ENCODE measurements around the gene LAIR1. TPM values are rescaled to one million over a fixed set of nuclear protein-coding genes. Genes with fewer than 3 reads are reported as not detected.
"Not testable (repeated sequence)": the region's sequence is repeated elsewhere in the genome, so short reads cannot be mapped to it uniquely, and the experiment has no call there.

LAIR1 gene
- total and polyA plus RNA-seq, 2 experiments from 2014 or later: not detected

DNA sequence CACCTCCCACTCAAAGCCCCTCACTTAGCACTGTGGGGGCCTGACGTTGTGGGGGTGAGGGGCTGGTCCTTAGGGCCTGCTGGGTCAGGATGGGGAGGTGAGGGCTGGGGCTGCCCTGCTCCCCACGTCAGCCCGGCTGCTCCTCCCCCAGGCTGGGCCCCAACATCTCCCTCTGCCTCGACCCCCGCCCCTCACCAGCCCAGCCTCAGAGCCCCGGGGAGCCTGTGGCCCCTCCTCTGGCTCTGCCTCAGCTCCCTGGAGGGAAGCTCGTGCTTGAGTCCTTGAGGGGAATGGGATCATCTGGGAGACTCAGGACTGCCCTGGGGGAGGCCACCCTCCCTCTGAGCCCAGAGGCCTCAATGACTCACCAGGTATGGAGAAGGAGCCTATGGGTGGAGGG is 32.6 kb downstream of the LAIR1 start:
- no peaks in the 10 kb centered on the region for H3F3A ChIP-seq (ENCODE audit: insufficient read depth)
- H4K20me1 ChIP-seq (ENCODE audit: insufficient read depth): no peaks in the 10 kb centered on the region
- no peaks in the 10 kb centered on the region; the same call in 1 of the 2 replicates for H3K27me3 ChIP-seq (replicated peaks; ENCODE audit: insufficient read depth)
- H3K9ac ChIP-seq: no peak overlapping the region
- no peaks in the 10 kb centered on the region for H3K9me3 ChIP-seq (ENCODE audit: low read depth)
- 4 to 15% methylated on average over 4 to 7 of the region's 7 CpGs for WGBS, 2 experiments (ENCODE audit: low coverage in 1 of 2, low lambda C conversion rate in 2 of 2, missing lambda C conversion rate in 2 of 2)
- no peak overlapping the region for H2AFZ ChIP-seq
- no peak for TF ChIP-seq EZH2phosphoT487 (IDR thresholded peaks at IDR 0.05; ENCODE audit: insufficient read depth, low read depth)
- TF ChIP-seq EZH2 (IDR thresholded peaks at IDR 0.05; ENCODE audit: insufficient read depth, poor library complexity, severe bottlenecking): no peak
- no peak for DNase-seq
- in situ Hi-C loops (cut with MboI): no loop called here
- no peak overlapping the region for H3K27ac ChIP-seq
- no peak overlapping the region for H3K4me3 ChIP-seq
- H3K4me1 ChIP-seq (ENCODE audit: insufficient read depth): no peaks in the 10 kb centered on the region
- no peak overlapping the region for H3K4me2 ChIP-seq (ENCODE audit: unreplicated experiment)
- H3K79me2 ChIP-seq (ENCODE audit: insufficient read depth): no peaks in the 10 kb centered on the region
- H3K9me2 ChIP-seq (ENCODE audit: insufficient read depth): no peaks in the 10 kb centered on the region
- H3K36me3 ChIP-seq (ENCODE audit: low read depth): no peaks in the 10 kb centered on the region

- Histone ChIP-seq H3K79me2 (ENCODE audit: insufficient read depth) (no peaks in the 10 kb centered on the region), H3K4me2 (ENCODE audit: unreplicated experiment) (no peak overlapping the region), H3K9me3 (ENCODE audit: low read depth) (no peaks in the 10 kb centered on the region), H3K27ac (no peak overlapping the region), H4K20me1 (ENCODE audit: insufficient read depth) (no peaks in the 10 kb centered on the region), H3K4me1 (ENCODE audit: insufficient read depth) (no peaks in the 10 kb centered on the region), H3K27me3 (replicated peaks; ENCODE audit: insufficient read depth) (no peaks in the 10 kb centered on the region; the same call in 1 of the 2 replicates), H3K4me3 (no peak overlapping the region), H3F3A (ENCODE audit: insufficient read depth) (no peaks in the 10 kb centered on the region), H3K9me2 (ENCODE audit: insufficient read depth) (no peaks in the 10 kb centered on the region), H3K36me3 (ENCODE audit: low read depth) (no peaks in the 10 kb centered on the region), H3K9ac (no peak overlapping the region), H2AFZ (no peak overlapping the region)
- WGBS, 2 experiments (ENCODE audit: low coverage in 1 of 2, low lambda C conversion rate in 2 of 2, missing lambda C conversion rate in 2 of 2): 27 to 32% methylated on average over 5 to 7 of the region's 7 CpGs
- no peak for DNase-seq
- TF ChIP-seq EZH2 (IDR thresholded peaks at IDR 0.05; ENCODE audit: insufficient read depth, poor library complexity, severe bottlenecking) (no peak), EZH2phosphoT487 (IDR thresholded peaks at IDR 0.05; ENCODE audit: insufficient read depth, low read depth) (no peak)
- in situ Hi-C loops (cut with MboI): no loop called here
Observed at GRCh38 chr19:54331626-54332025, 33.1 kb downstream of the LAIR1 start.

- H3K4me2 ChIP-seq (ENCODE audit: unreplicated experiment): no peak overlapping the region
- H3K9ac ChIP-seq: no peak overlapping the region
- no peak overlapping the region for H2AFZ ChIP-seq
- H3K4me1 ChIP-seq (ENCODE audit: insufficient read depth): no peaks in the 10 kb centered on the region
- H3K79me2 ChIP-seq (ENCODE audit: insufficient read depth): no peaks in the 10 kb centered on the region
- no peak overlapping the region for H3K27ac ChIP-seq
- H3K9me2 ChIP-seq (ENCODE audit: insufficient read depth): no peaks in the 10 kb centered on the region
- 38 to 46% methylated on average over 14 of the region's 14 CpGs for WGBS, 2 experiments (ENCODE audit: low coverage in 1 of 2, low lambda C conversion rate in 2 of 2, missing lambda C conversion rate in 2 of 2)
- H3K9me3 ChIP-seq (ENCODE audit: low read depth): no peaks in the 10 kb centered on the region
- H3K27me3 ChIP-seq (replicated peaks; ENCODE audit: insufficient read depth): no peaks in the 10 kb centered on the region; the same call in 1 of the 2 replicates
- no peak for DNase-seq
- no peak overlapping the region for H3K4me3 ChIP-seq
- no peaks in the 10 kb centered on the region for H3F3A ChIP-seq (ENCODE audit: insufficient read depth)
- in situ Hi-C loops (cut with MboI): no loop called here
- TF ChIP-seq EZH2phosphoT487 (IDR thresholded peaks at IDR 0.05; ENCODE audit: insufficient read depth, low read depth) (no peak), EZH2 (IDR thresholded peaks at IDR 0.05; ENCODE audit: insufficient read depth, poor library complexity, severe bottlenecking) (no peak)
- H3K36me3 ChIP-seq (ENCODE audit: low read depth): no peaks in the 10 kb centered on the region
- no peaks in the 10 kb centered on the region for H4K20me1 ChIP-seq (ENCODE audit: insufficient read depth)
Observed at GRCh38 chr19:54329476-54330165, 35.1 kb downstream of the LAIR1 start.

DNA sequence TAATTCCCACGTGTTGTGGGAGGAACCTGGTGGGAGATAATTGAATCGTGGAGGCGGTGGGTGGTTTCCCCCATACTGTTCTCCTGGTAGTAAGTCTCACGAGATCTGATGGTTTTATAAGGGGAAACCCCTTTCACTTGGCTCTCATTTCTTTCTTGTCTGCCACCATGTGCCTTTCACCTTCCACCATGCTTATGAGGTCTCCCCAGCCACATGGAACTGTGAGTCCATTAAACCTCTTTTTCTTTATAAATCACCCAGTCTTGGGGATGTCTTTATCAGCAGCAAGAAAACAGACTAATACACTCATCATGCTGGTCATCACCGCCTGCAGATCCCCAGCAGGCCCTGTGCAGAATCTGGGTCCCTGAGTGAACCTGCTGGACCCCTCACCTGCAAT is 36.0 kb downstream of the LAIR1 start:
- DNase-seq; in situ Hi-C loops (cut with MboI); H3K36me3 ChIP-seq (ENCODE audit: low read depth); H4K20me1 ChIP-seq (ENCODE audit: insufficient read depth); H3F3A ChIP-seq (ENCODE audit: insufficient read depth); H3K9ac ChIP-seq; H3K79me2 ChIP-seq (ENCODE audit: insufficient read depth); H2AFZ ChIP-seq; H3K9me3 ChIP-seq (ENCODE audit: low read depth); H3K4me1 ChIP-seq (ENCODE audit: insufficient read depth); H3K27ac ChIP-seq; H3K27me3 ChIP-seq (replicated peaks; ENCODE audit: insufficient read depth); H3K9me2 ChIP-seq (ENCODE audit: insufficient read depth); H3K4me2 ChIP-seq (ENCODE audit: unreplicated experiment); H3K4me3 ChIP-seq: not testable (repeated sequence)
- WGBS, 2 experiments (ENCODE audit: low coverage in 1 of 2, low lambda C conversion rate in 2 of 2, missing lambda C conversion rate in 2 of 2): 19 to 25% methylated on average over 5 of the region's 5 CpGs

DNA sequence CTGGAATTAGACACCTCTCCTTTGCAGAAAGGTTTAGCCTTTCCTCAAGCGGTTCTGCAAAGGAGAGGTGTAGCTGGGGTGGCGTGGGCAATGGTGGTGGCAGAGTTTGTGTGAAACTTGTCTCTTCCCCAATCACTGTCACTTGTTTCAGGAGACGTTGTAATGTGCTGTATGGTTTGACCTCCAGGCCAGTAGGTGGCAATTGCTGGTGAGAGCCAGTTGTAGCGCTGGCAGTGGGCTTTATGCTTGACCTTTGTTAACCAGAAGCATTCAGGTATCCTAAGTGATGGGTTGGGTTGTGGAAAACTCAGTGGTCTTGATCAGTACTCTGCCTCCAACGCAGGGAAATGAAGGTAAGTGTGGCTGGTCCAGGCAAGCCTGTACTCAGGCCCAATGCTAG is 39.1 kb downstream of the LAIR1 start:
- no peak overlapping the region for H3K4me2 ChIP-seq (ENCODE audit: unreplicated experiment)
- H3K4me3 ChIP-seq: no peak overlapping the region
- H3F3A ChIP-seq (ENCODE audit: insufficient read depth): no peaks in the 10 kb centered on the region
- H3K27ac ChIP-seq: no peak overlapping the region
- no peak for TF ChIP-seq EZH2phosphoT487 (IDR thresholded peaks at IDR 0.05; ENCODE audit: insufficient read depth, low read depth)
- no peak for TF ChIP-seq EZH2 (IDR thresholded peaks at IDR 0.05; ENCODE audit: insufficient read depth, poor library complexity, severe bottlenecking)
- H3K9me2 ChIP-seq (ENCODE audit: insufficient read depth): no peaks in the 10 kb centered on the region
- no peaks in the 10 kb centered on the region for H3K27me3 ChIP-seq (replicated peaks; ENCODE audit: insufficient read depth)
- no peaks in the 10 kb centered on the region for H3K79me2 ChIP-seq (ENCODE audit: insufficient read depth)
- 37 to 46% methylated on average over 5 of the region's 5 CpGs for WGBS, 2 experiments (ENCODE audit: low coverage in 1 of 2, low lambda C conversion rate in 2 of 2, missing lambda C conversion rate in 2 of 2)
- H3K36me3 ChIP-seq (ENCODE audit: low read depth): no peaks in the 10 kb centered on the region
- no peak overlapping the region for H3K9ac ChIP-seq
- no peaks in the 10 kb centered on the region for H3K4me1 ChIP-seq (ENCODE audit: insufficient read depth)
- DNase-seq: no peak
- H2AFZ ChIP-seq: no peak overlapping the region
- in situ Hi-C loops (cut with MboI): no loop called here
- H4K20me1 ChIP-seq (ENCODE audit: insufficient read depth): no peaks in the 10 kb centered on the region
- H3K9me3 ChIP-seq (ENCODE audit: low read depth): no peaks in the 10 kb centered on the region
